Effector memory CD4-positive, alpha-beta T cell (primary cell): Measurements from ENCODE around the gene ADAMTS16.

Experiments
- DNase-seq, 3 donors: peaks; one replicate each; pipeline ENCODE4 v3.0.0-alpha.2; 2020
- H3K27ac ChIP-seq: 2 replicates; pipeline ENCODE4 v1.7.0; 2013; ENCODE audit warnings: mild to moderate bottlenecking, low read length, moderate library complexity; ENCODE audit not compliant: insufficient read depth, poor library complexity, severe bottlenecking
- H3K27me3 ChIP-seq: replicated peaks from 2 replicates; pipeline ENCODE4 v1.7.0; 2013; ENCODE audit warnings: mild to moderate bottlenecking, low read length; ENCODE audit not compliant: insufficient read depth, control insufficient read depth, poor library complexity, severe bottlenecking
- H3K36me3 ChIP-seq: 2 replicates; pipeline ENCODE4 v1.7.0; 2013; ENCODE audit warnings: mild to moderate bottlenecking, low read length, moderate library complexity; ENCODE audit not compliant: control insufficient read depth, insufficient read depth
- H3K4me1 ChIP-seq: 2 replicates; pipeline ENCODE4 v1.7.0; 2013; ENCODE audit warnings: low read length, mild to moderate bottlenecking; ENCODE audit not compliant: control insufficient read depth, insufficient read depth, poor library complexity, severe bottlenecking
- H3K4me3 ChIP-seq: 2 replicates; pipeline ENCODE4 v1.7.0; 2013; ENCODE audit warnings: low read length, low read depth, mild to moderate bottlenecking; ENCODE audit not compliant: insufficient read depth, poor library complexity, severe bottlenecking
- H3K9me3 ChIP-seq: 2 replicates; pipeline ENCODE4 v1.7.0; 2013; ENCODE audit warnings: mild to moderate bottlenecking, low read length, moderate library complexity; ENCODE audit not compliant: control insufficient read depth

Gene ADAMTS16

GRCh38 chr5:5181650-5182324 is 41.7 kb downstream of the ADAMTS16 start:
- Histone ChIP-seq H3K27ac (no peak overlapping the region), H3K9me3 (no peaks in the 10 kb centered on the region), H3K4me3 (no peak overlapping the region), H3K4me1 (no peaks in the 10 kb centered on the region), H3K27me3 (no peaks in the 10 kb centered on the region), H3K36me3 (no peaks in the 10 kb centered on the region)
- DNase-seq = no peak

DNA sequence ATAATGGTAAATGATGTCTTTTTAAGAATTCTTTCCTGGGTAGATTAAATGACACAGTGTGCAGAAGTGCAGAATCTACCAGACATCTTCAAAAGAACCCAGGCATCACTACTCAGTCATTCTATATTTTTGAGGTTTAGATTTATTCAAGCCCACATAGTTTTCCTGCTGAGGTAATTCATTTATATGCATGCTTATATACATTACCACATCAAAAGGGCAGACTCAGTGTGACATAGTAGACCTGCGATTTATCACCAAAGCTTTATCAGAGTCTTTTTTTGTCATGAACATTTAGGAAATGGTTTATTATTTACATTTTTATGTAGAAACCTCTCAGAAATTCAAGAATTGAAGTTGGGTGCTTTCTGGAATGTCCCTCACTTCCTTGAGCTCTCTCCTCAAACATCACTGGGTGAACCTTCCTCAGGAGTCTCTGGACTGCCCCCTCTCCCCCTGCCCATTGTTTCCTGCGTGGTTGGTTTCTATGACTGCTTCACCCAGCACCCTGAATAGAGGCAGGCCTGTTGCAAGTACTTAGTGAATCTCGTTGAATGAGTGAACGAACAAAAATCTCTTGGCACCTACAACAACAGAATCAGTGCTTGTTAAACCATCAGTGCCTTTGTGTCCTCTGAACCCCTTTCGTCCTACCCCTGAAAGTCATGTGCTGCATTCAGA is 42.5 kb downstream of the ADAMTS16 start:
- H3K9me3 ChIP-seq = no peaks in the 10 kb centered on the region
- no peak overlapping the region for H3K27ac ChIP-seq
- no peak for DNase-seq
- H3K36me3 ChIP-seq = no peaks in the 10 kb centered on the region
- no peaks in the 10 kb centered on the region for H3K4me1 ChIP-seq
- H3K4me3 ChIP-seq = no peak overlapping the region
- H3K27me3 ChIP-seq = no peaks in the 10 kb centered on the region

DNA sequence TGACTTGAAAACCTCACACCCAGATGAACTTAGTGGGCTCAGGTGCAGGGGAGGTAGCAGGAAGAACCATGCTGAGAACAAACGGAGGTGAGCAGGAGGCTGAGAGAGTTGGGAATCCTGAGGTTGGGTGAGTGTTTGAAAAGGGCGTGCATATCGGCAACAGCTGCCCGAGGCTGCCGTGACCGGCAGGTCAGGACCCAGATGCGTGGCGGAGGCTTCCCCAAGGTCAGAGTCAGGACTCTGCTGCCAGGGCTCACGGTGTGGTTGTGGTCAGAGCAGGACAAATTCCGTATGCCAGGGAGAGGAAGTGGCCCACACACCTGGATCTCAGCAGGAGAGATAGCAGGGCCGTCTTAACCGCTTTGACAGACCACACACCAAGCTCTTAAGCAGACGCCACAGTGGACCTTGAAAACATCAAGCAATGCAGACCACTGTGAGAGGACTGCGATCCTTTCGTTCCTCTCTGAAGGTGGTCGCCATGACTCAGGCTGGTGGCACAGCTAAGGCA is 43.1 kb downstream of the ADAMTS16 start:
- Histone ChIP-seq H3K36me3 (no peaks in the 10 kb centered on the region), H3K4me3 (no peak overlapping the region), H3K27ac (no peak overlapping the region), H3K4me1 (no peaks in the 10 kb centered on the region), H3K9me3 (no peaks in the 10 kb centered on the region), H3K27me3 (no peaks in the 10 kb centered on the region)
- no peak for DNase-seq

- Histone ChIP-seq H3K4me3 (no peak overlapping the region), H3K27ac (no peak overlapping the region), H3K9me3 (no peaks in the 10 kb centered on the region), H3K27me3 (no peaks in the 10 kb centered on the region), H3K4me1 (no peaks in the 10 kb centered on the region), H3K36me3 (no peaks in the 10 kb centered on the region)
- no peak for DNase-seq
Measured at GRCh38 chr5:5183933-5184332, 43.8 kb downstream of the ADAMTS16 start.

GRCh38 chr5:5188376-5189050 is 48.4 kb downstream of the ADAMTS16 start:
- H3K27ac ChIP-seq = no peak overlapping the region
- no peak overlapping the region for H3K4me3 ChIP-seq
- H3K36me3 ChIP-seq = no peaks in the 10 kb centered on the region
- no peaks in the 10 kb centered on the region for H3K9me3 ChIP-seq
- DNase-seq = no peak
- no peaks in the 10 kb centered on the region for H3K4me1 ChIP-seq
- H3K27me3 ChIP-seq = no peaks in the 10 kb centered on the region

- Histone ChIP-seq H3K27ac (no peak overlapping the region), H3K4me1 (no peaks in the 10 kb centered on the region), H3K4me3 (no peak overlapping the region), H3K36me3 (no peaks in the 10 kb centered on the region), H3K9me3 (no peaks in the 10 kb centered on the region), H3K27me3 (no peaks in the 10 kb centered on the region)
- no peak for DNase-seq
Measured at GRCh38 chr5:5189051-5189430, 48.9 kb downstream of the ADAMTS16 start.

- Histone ChIP-seq H3K4me1 (no peaks in the 10 kb centered on the region), H3K27me3 (no peaks in the 10 kb centered on the region), H3K27ac (no peak overlapping the region), H3K36me3 (no peaks in the 10 kb centered on the region), H3K9me3 (no peaks in the 10 kb centered on the region), H3K4me3 (no peak overlapping the region)
- DNase-seq = no peak
Measured at GRCh38 chr5:5191906-5192305, 51.8 kb downstream of the ADAMTS16 start.

GRCh38 chr5:5192681-5193080 is 52.6 kb downstream of the ADAMTS16 start:
- H3K4me1 ChIP-seq = no peaks in the 10 kb centered on the region
- DNase-seq = no peak
- H3K4me3 ChIP-seq = no peak overlapping the region
- H3K27me3 ChIP-seq = no peaks in the 10 kb centered on the region
- H3K9me3 ChIP-seq = no peaks in the 10 kb centered on the region
- no peaks in the 10 kb centered on the region for H3K36me3 ChIP-seq
- H3K27ac ChIP-seq = no peak overlapping the region

GRCh38 chr5:5195128-5195918 is 55.2 kb downstream of the ADAMTS16 start:
- H3K27ac ChIP-seq = no peak overlapping the region
- H3K36me3 ChIP-seq = no peaks in the 10 kb centered on the region
- H3K27me3 ChIP-seq = no peaks in the 10 kb centered on the region
- no peaks in the 10 kb centered on the region for H3K4me1 ChIP-seq
- no peak overlapping the region for H3K4me3 ChIP-seq
- H3K9me3 ChIP-seq = no peaks in the 10 kb centered on the region
- no peak for DNase-seq
